ENCODE data around the gene MLPH. TPM values are rescaled to one million over a fixed set of nuclear protein-coding genes. Genes with fewer than 3 reads are reported as not detected.

The MLPH gene
- total RNA-seq, 1 donor from 2014 or later, result not detected

DNA sequence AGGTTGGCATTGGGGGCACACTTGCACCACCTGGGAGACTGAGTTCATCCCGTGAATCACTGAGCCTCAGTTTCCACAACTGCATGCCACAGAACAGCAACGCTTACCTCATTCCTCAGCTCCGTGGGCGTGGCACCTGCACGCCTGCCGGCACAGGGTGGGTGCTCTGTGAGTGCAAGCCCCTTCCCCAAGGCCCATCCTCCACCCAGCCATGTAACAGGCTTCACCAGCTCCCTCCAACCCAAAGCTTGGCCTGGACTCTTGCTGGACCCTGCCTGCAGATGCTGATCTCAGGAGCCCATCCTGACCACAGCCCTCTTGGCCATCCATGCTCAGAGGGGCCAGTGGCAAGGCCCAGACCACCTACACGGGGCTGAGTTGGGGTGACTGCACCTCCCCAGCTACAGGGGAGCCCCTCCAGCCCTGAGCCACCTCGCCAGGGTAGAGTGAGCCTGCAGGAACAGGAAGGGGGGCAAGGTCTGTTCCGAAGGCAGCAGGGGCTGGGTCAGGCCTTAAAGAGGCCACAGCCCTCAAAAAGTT lies 81.1 kb downstream of the MLPH start:
- no peaks in the 10 kb centered on the region for H3K36me3 Mint-ChIP-seq (ENCODE audit: low read depth)
- H3K4me3 Mint-ChIP-seq (ENCODE audit: low read depth), result no peak overlapping the region
- intact Hi-C loops (cut with micrococcal nuclease), result no loop called here
- DNase-seq (ENCODE audit: low spot score), result no peak
- H3K9me3 Mint-ChIP-seq, result no peaks in the 10 kb centered on the region
- peaks cover 1% of the 10 kb centered on the region for H3K27me3 Mint-ChIP-seq (ENCODE audit: low read depth)
- H3K27ac Mint-ChIP-seq, result no peak overlapping the region
- H3K4me1 Mint-ChIP-seq (ENCODE audit: low read depth), result no peaks in the 10 kb centered on the region

DNA sequence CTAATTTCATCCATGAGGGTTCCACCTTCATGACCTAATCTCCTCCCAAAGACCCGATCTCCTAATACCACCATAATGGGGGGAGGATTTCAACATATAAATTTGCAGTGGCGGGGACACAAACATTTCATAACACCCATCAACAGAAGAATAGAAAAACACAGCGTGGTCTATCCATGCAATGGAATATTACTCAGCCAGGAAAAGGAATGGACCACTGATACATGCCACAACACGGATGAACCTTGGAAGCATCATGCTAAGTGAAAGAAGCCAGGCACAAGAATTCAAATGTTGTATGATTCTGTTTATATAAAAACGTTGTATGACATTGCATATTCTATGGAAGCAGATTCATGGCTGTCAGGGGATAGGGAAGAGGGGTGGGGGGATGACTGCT lies 82.0 kb downstream of the MLPH start:
- Mint-ChIP-seq H3K27ac (no peak overlapping the region), H3K4me3 (ENCODE audit: low read depth) (no peak overlapping the region)

GRCh38 chr2:237569896-237570295 lies 82.8 kb downstream of the MLPH start:
- no peaks in the 10 kb centered on the region for H3K4me1 Mint-ChIP-seq (ENCODE audit: low read depth)
- DNase-seq (ENCODE audit: low spot score), result no peak
- intact Hi-C loops (cut with micrococcal nuclease), result no loop called here
- no peak overlapping the region for H3K4me3 Mint-ChIP-seq (ENCODE audit: low read depth)
- H3K27ac Mint-ChIP-seq, result no peak overlapping the region
- no peaks in the 10 kb centered on the region for H3K36me3 Mint-ChIP-seq (ENCODE audit: low read depth)
- peaks cover 1% of the 10 kb centered on the region for H3K27me3 Mint-ChIP-seq (ENCODE audit: low read depth)
- no peaks in the 10 kb centered on the region for H3K9me3 Mint-ChIP-seq

More for the DNA sequence above, 82.0 kb downstream of the MLPH start:
- H3K4me1 Mint-ChIP-seq (ENCODE audit: low read depth), result no peaks in the 10 kb centered on the region
- no peaks in the 10 kb centered on the region for H3K9me3 Mint-ChIP-seq
- intact Hi-C loops (cut with micrococcal nuclease), result no loop called here
- no peak for DNase-seq (ENCODE audit: low spot score)
- peaks cover 1% of the 10 kb centered on the region for H3K27me3 Mint-ChIP-seq (ENCODE audit: low read depth)
- H3K36me3 Mint-ChIP-seq (ENCODE audit: low read depth), result no peaks in the 10 kb centered on the region

DNA sequence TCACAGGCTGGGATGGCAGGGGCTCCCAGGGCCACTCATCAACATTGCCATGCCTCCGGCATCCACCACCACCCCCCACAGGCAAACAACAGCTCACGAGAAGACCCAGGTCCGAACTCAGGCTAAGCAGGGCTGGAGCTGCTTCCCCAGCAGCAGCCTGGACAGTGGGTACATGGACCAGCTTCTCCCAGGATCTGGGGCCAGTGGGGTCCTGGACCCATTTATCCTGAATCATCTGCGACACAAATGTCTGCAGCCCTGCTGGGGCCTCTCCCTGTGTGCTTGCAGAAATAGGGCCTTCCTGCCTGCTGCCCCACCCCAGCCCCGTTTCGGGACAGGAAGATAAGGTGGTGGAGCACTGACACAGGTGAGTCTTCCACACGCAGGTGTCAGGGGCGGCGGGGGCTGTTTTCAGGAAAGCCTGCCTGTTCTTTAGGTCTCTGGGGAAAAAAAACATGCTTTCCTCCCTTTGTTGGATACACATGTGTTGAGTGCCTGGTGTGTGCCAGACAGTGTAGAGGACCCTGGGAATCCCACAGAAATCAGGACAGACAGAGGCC lies 83.8 kb downstream of the MLPH start:
- intact Hi-C loops (cut with micrococcal nuclease), result no loop called here
- H3K4me3 Mint-ChIP-seq (ENCODE audit: low read depth), result no peak overlapping the region
- no peaks in the 10 kb centered on the region for H3K36me3 Mint-ChIP-seq (ENCODE audit: low read depth)
- H3K27ac Mint-ChIP-seq, result no peak overlapping the region
- H3K4me1 Mint-ChIP-seq (ENCODE audit: low read depth), result no peaks in the 10 kb centered on the region
- peaks cover 1% of the 10 kb centered on the region for H3K27me3 Mint-ChIP-seq (ENCODE audit: low read depth)
- no peak for DNase-seq (ENCODE audit: low spot score)
- no peaks in the 10 kb centered on the region for H3K9me3 Mint-ChIP-seq

- Mint-ChIP-seq H3K27ac (no peak overlapping the region), H3K4me3 (ENCODE audit: low read depth) (no peak overlapping the region), H3K27me3 (ENCODE audit: low read depth) (peaks cover 1% of the 10 kb centered on the region), H3K4me1 (ENCODE audit: low read depth) (no peaks in the 10 kb centered on the region), H3K36me3 (ENCODE audit: low read depth) (no peaks in the 10 kb centered on the region), H3K9me3 (no peaks in the 10 kb centered on the region)
- intact Hi-C loops (cut with micrococcal nuclease), result no loop called here
- no peak for DNase-seq (ENCODE audit: low spot score)
These were observed 84.5 kb downstream of the MLPH start for GRCh38 chr2:237571551-237571950.

- intact Hi-C loops (cut with micrococcal nuclease), result loop anchor here (1.0 to 2.0 kb wide), 4 partner anchors 60 to 450 kb away; no protein-coding TSS in a partner anchor
- Mint-ChIP-seq H3K4me1 (ENCODE audit: low read depth) (no peaks in the 10 kb centered on the region), H3K4me3 (ENCODE audit: low read depth) (no peak overlapping the region), H3K36me3 (ENCODE audit: low read depth) (no peaks in the 10 kb centered on the region), H3K27ac (no peak overlapping the region), H3K9me3 (no peaks in the 10 kb centered on the region), H3K27me3 (ENCODE audit: low read depth) (peaks cover 1% of the 10 kb centered on the region)
- DNase-seq (ENCODE audit: low spot score), result peak; percentile 68
These were observed 85.1 kb downstream of the MLPH start for GRCh38 chr2:237572021-237572741.

DNA sequence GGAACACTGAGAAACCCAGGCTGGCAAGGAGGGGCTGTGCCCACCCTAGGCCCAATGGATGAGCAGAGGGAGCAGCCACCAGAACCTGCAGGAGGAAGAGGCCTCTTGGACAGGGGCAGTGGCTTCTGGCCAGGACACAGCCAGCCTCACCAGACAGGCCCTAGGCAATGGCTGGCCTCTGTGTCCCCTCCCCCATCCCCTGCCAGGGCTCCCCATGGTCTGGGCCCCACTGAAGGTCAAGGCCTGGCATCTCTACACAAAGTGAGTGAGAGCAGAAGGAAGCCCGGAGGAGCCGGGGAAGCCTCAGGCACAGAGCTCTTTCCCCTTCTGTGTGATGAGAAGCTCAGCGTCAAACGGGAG lies 85.7 kb downstream of the MLPH start:
- Mint-ChIP-seq H3K4me3 (ENCODE audit: low read depth) (no peak overlapping the region), H3K27me3 (ENCODE audit: low read depth) (peaks cover 1% of the 10 kb centered on the region), H3K9me3 (no peaks in the 10 kb centered on the region), H3K36me3 (ENCODE audit: low read depth) (no peaks in the 10 kb centered on the region), H3K4me1 (ENCODE audit: low read depth) (no peaks in the 10 kb centered on the region), H3K27ac (no peak overlapping the region)
- no peak for DNase-seq (ENCODE audit: low spot score)
- intact Hi-C loops (cut with micrococcal nuclease), result loop anchor here (1.0 to 2.0 kb wide), 4 partner anchors 60 to 450 kb away; no protein-coding TSS in a partner anchor

DNA sequence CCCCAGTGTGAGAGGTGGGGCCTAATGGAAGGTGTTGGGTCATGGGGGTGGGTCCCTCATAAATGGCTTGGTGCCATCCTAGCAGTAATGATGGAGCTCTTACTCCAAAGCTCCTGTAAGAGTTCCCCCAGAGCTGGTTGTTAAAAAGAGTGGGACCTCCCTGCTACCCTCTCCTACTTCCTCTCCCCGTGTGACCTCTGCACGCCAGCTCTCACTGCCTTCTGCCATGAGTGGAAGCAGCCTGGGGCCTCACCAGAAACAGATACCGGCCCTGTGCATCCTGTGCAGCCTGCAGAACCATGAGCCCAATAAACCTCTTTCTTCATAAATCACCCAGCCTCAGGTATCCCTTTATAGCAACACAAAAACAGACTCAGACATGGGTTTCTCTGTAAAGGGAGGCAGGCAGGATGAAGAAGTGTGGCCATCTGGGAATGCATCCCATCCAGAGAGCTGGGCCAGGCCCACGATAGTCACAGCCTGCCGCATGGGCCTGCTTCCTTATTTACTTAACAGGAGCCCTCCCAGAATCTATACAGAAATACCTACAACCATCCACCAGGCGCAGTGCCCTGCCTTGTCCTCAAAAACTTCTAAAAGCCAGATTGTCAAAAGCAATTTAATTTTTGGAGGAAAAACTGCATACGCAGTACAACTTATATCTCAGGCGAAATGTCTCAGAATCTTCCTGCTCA lies 86.8 kb downstream of the MLPH start:
- H3K27me3 Mint-ChIP-seq (ENCODE audit: low read depth), result peaks cover 1% of the 10 kb centered on the region
- no peaks in the 10 kb centered on the region for H3K4me1 Mint-ChIP-seq (ENCODE audit: low read depth)
- no peaks in the 10 kb centered on the region for H3K9me3 Mint-ChIP-seq
- H3K4me3 Mint-ChIP-seq (ENCODE audit: low read depth), result no peak overlapping the region
- no peak for DNase-seq (ENCODE audit: low spot score)
- H3K27ac Mint-ChIP-seq, result no peak overlapping the region
- intact Hi-C loops (cut with micrococcal nuclease), result loop anchor here (2.0 kb wide), 1 partner anchor 151 kb away; no protein-coding TSS in a partner anchor
- no peaks in the 10 kb centered on the region for H3K36me3 Mint-ChIP-seq (ENCODE audit: low read depth)

- intact Hi-C loops (cut with micrococcal nuclease), result no loop called here
- H3K36me3 Mint-ChIP-seq (ENCODE audit: low read depth), result no peaks in the 10 kb centered on the region
- H3K4me1 Mint-ChIP-seq (ENCODE audit: low read depth), result no peaks in the 10 kb centered on the region
- H3K27ac Mint-ChIP-seq, result no peak overlapping the region
- no peaks in the 10 kb centered on the region for H3K9me3 Mint-ChIP-seq
- DNase-seq (ENCODE audit: low spot score), result no peak
- H3K4me3 Mint-ChIP-seq (ENCODE audit: low read depth), result no peak overlapping the region
- H3K27me3 Mint-ChIP-seq (ENCODE audit: low read depth), result peaks cover 1% of the 10 kb centered on the region
These were observed 87.4 kb downstream of the MLPH start for GRCh38 chr2:237574467-237574866.

GRCh38 chr2:237574894-237575868 lies 88.1 kb downstream of the MLPH start:
- H3K27ac Mint-ChIP-seq, result no peak overlapping the region
- peaks cover 1% of the 10 kb centered on the region for H3K27me3 Mint-ChIP-seq (ENCODE audit: low read depth)
- no peaks in the 10 kb centered on the region for H3K36me3 Mint-ChIP-seq (ENCODE audit: low read depth)
- no peak overlapping the region for H3K4me3 Mint-ChIP-seq (ENCODE audit: low read depth)
- DNase-seq (ENCODE audit: low spot score), result no peak
- intact Hi-C loops (cut with micrococcal nuclease), result no loop called here
- no peaks in the 10 kb centered on the region for H3K4me1 Mint-ChIP-seq (ENCODE audit: low read depth)
- no peaks in the 10 kb centered on the region for H3K9me3 Mint-ChIP-seq

GRCh38 chr2:237575869-237576862 lies 89.1 kb downstream of the MLPH start:
- no peak for DNase-seq (ENCODE audit: low spot score)
- intact Hi-C loops (cut with micrococcal nuclease), result no loop called here
- Mint-ChIP-seq H3K27me3 (ENCODE audit: low read depth) (no peaks in the 10 kb centered on the region), H3K36me3 (ENCODE audit: low read depth) (no peaks in the 10 kb centered on the region), H3K27ac (no peak overlapping the region), H3K4me3 (ENCODE audit: low read depth) (no peak overlapping the region), H3K9me3 (no peaks in the 10 kb centered on the region), H3K4me1 (ENCODE audit: low read depth) (no peaks in the 10 kb centered on the region)
